Neural cell (in vitro differentiated cells): Measurements from ENCODE around the gene PLS1. TPM values are rescaled to one million over a fixed set of nuclear protein-coding genes. Genes with fewer than 3 reads are reported as not detected.

Source experiments
- H2AFZ ChIP-seq: fragments of 200-600, 300-800 bp; sonication (generic), shearing (Covaris generic); 2 replicates; pipeline ENCODE4 v1.6.0; 2014; ENCODE audit warnings: low read depth, mild to moderate bottlenecking, antibody characterized with exemption, low read length, moderate library complexity
- H3F3A ChIP-seq: fragments of 200-600 bp; shearing (Covaris generic); 2 replicates; pipeline ENCODE4 v1.6.1; 2016; ENCODE audit warnings: mild to moderate bottlenecking, moderate library complexity, mixed read lengths, antibody characterized with exemption, low read length; ENCODE audit not compliant: insufficient read depth, poor library complexity, severe bottlenecking
- H3K27ac ChIP-seq: fragments of 200-600, 300-800 bp; sonication (generic), shearing (Covaris generic); 2 replicates; pipeline ENCODE4 v1.5.1; 2014; ENCODE audit warnings: mild to moderate bottlenecking, low read length, moderate library complexity
- H3K27me3 ChIP-seq: fragments of 300-800, 200-600 bp; sonication (generic), shearing (Covaris generic); 2 replicates; pipeline ENCODE4 v1.6.0; 2014; ENCODE audit warnings: mild to moderate bottlenecking, low read depth, low read length, moderate library complexity; ENCODE audit not compliant: insufficient read depth
- H3K36me3 ChIP-seq: fragments of 300-800, 200-600 bp; sonication (generic), shearing (Covaris generic); 2 replicates; pipeline ENCODE4 v1.5.1; 2014; ENCODE audit warnings: mild to moderate bottlenecking, antibody characterized with exemption, low read length, moderate library complexity; ENCODE audit not compliant: insufficient read depth
- H3K4me2 ChIP-seq: fragments of 300-800, 200-600 bp; sonication (generic), shearing (Covaris generic); 2 replicates; pipeline ENCODE4 v1.6.0; 2014; ENCODE audit warnings: mild to moderate bottlenecking, low read length
- H3K4me3 ChIP-seq: fragments of 300-800, 200-600 bp; sonication (generic), shearing (Covaris generic); 2 replicates; pipeline ENCODE4 v1.5.1; 2014; ENCODE audit warnings: mild to moderate bottlenecking, low read length, moderate library complexity
- H3K79me2 ChIP-seq: fragments of 200-600 bp; shearing (Covaris generic); replicated peaks from 2 replicates; pipeline ENCODE4 v1.6.0; 2014; ENCODE audit warnings: mild to moderate bottlenecking, low read length, moderate library complexity; ENCODE audit not compliant: insufficient read depth
- H3K9ac ChIP-seq: fragments of 300-800, 200-600 bp; sonication (generic), shearing (Covaris generic); 2 replicates; pipeline ENCODE4 v1.6.1; 2016; ENCODE audit warnings: mild to moderate bottlenecking, low read length, mixed read lengths
- H3K9me2 ChIP-seq: fragments of 200-600 bp; shearing (Covaris generic); 2 replicates; pipeline ENCODE4 v1.6.1; 2016; ENCODE audit warnings: mild to moderate bottlenecking, low read length, mixed read lengths; ENCODE audit not compliant: insufficient read depth
- H3K9me3 ChIP-seq: fragments of 200-600, 300-800 bp; sonication (generic), shearing (Covaris generic); 2 replicates; pipeline ENCODE4 v1.6.1; 2016; ENCODE audit warnings: mild to moderate bottlenecking, mixed run types, low read length, moderate library complexity, mixed read lengths
- H4K20me1 ChIP-seq: fragments of 200-600 bp; shearing (Covaris generic); 2 replicates; pipeline ENCODE4 v1.6.1; 2016; ENCODE audit warnings: mild to moderate bottlenecking, mixed run types; ENCODE audit not compliant: insufficient read depth
- EP300 ChIP-seq: fragments of 450-650 bp; conservative IDR thresholded peaks from 2 replicates; pipeline ENCODE4 v1.6.1; 2014; ENCODE audit warnings: antibody characterized with exemption, mild to moderate bottlenecking, moderate library complexity; ENCODE audit not compliant: poor library complexity, severe bottlenecking
- EZH2 ChIP-seq: fragments of 200-600, 300-800 bp; shearing (Covaris generic), sonication (generic); IDR thresholded peaks from 2 replicates; pipeline ENCODE4 v1.6.1; 2014; ENCODE audit warnings: antibody characterized with exemption, low read length, borderline replicate concordance, mild to moderate bottlenecking; ENCODE audit not compliant: insufficient read depth, poor library complexity, severe bottlenecking
- MXI1 ChIP-seq: fragments of 450-650 bp; conservative IDR thresholded peaks from 2 replicates; pipeline ENCODE4 v1.6.1; 2014; ENCODE audit warnings: antibody characterized with exemption, mild to moderate bottlenecking; ENCODE audit not compliant: poor library complexity, severe bottlenecking
- POLR2AphosphoS5 ChIP-seq: IDR thresholded peaks from 2 replicates; pipeline ENCODE4 v1.6.1; 2012
- RAD21 ChIP-seq: fragments of 450-650 bp; conservative IDR thresholded peaks from 2 replicates; pipeline ENCODE4 v1.6.1; 2014; ENCODE audit warnings: antibody characterized with exemption, mild to moderate bottlenecking, moderate library complexity
- SMC3 ChIP-seq: fragments of 450-650 bp; conservative IDR thresholded peaks from 2 replicates; pipeline ENCODE4 v1.6.1; 2014; ENCODE audit warnings: antibody characterized with exemption, mild to moderate bottlenecking, moderate library complexity; ENCODE audit not compliant: poor library complexity
- TAF1 ChIP-seq: IDR thresholded peaks from 2 replicates; pipeline ENCODE4 v1.6.1; 2012; ENCODE audit warnings: low read depth
- polyA plus RNA-seq: library from polyadenylated mRNA; depleted of rRNA; stranded (reverse); fragments of >200 nt; gene quantifications from 2 replicates; pipeline ENCODE4 v1.2.3, GENCODE V29; 2014
- TF ChIP-seq, protein P1 (sequence below): IDR thresholded peaks from 2 replicates; pipeline ENCODE4 v1.6.1; 2012; ENCODE audit warnings: borderline replicate concordance
- TF ChIP-seq, protein P2 (sequence below): fragments of 450-650 bp; IDR thresholded peaks from 2 replicates; pipeline ENCODE4 v1.5.1; 2014; ENCODE audit warnings: antibody characterized with exemption, mild to moderate bottlenecking, moderate library complexity; ENCODE audit not compliant: poor library complexity, severe bottlenecking

Gene PLS1
- polyA plus RNA-seq, 1 donor from 2014 or later: 0.31 TPM

DNA sequence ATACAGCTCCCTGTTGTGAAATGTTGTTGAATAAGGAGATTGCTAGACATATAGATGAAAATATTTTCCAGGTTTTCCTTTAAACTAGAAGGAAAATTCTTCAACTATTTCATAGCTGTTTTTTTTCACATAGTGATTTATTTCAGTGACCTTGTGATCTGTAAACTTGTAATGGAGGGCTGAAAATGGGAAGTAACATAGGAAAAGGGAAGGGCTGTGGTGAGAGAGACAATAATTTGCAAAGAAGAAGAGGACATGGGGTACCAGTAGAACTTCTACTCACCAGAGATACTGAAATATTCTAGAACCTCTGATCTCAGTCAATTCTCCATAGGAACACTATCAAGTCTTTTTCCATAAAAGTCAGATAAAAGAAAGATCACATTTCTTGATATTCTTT, 60.4 kb downstream of the PLS1 start:
- Histone ChIP-seq H3K9me3 (no peaks in the 10 kb centered on the region), H3F3A (no peaks in the 10 kb centered on the region), H3K9ac (no peak overlapping the region), H3K36me3 (no peaks in the 10 kb centered on the region), H3K79me2 (no peaks in the 10 kb centered on the region), H3K4me3 (no peak overlapping the region), H3K9me2 (no peaks in the 10 kb centered on the region), H3K4me2 (no peak overlapping the region), H3K27me3 (no peaks in the 10 kb centered on the region), H4K20me1 (no peaks in the 10 kb centered on the region), H2AFZ (no peak overlapping the region), H3K27ac (no peak overlapping the region)
- TF ChIP-seq POLR2AphosphoS5: no peak
- TF ChIP-seq, protein P1, sequence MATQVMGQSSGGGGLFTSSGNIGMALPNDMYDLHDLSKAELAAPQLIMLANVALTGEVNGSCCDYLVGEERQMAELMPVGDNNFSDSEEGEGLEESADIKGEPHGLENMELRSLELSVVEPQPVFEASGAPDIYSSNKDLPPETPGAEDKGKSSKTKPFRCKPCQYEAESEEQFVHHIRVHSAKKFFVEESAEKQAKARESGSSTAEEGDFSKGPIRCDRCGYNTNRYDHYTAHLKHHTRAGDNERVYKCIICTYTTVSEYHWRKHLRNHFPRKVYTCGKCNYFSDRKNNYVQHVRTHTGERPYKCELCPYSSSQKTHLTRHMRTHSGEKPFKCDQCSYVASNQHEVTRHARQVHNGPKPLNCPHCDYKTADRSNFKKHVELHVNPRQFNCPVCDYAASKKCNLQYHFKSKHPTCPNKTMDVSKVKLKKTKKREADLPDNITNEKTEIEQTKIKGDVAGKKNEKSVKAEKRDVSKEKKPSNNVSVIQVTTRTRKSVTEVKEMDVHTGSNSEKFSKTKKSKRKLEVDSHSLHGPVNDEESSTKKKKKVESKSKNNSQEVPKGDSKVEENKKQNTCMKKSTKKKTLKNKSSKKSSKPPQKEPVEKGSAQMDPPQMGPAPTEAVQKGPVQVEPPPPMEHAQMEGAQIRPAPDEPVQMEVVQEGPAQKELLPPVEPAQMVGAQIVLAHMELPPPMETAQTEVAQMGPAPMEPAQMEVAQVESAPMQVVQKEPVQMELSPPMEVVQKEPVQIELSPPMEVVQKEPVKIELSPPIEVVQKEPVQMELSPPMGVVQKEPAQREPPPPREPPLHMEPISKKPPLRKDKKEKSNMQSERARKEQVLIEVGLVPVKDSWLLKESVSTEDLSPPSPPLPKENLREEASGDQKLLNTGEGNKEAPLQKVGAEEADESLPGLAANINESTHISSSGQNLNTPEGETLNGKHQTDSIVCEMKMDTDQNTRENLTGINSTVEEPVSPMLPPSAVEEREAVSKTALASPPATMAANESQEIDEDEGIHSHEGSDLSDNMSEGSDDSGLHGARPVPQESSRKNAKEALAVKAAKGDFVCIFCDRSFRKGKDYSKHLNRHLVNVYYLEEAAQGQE: no peak
- no peak for TF ChIP-seq EP300
- TF ChIP-seq SMC3: no peak
- no peak for TF ChIP-seq RAD21
- TF ChIP-seq, protein P2, sequence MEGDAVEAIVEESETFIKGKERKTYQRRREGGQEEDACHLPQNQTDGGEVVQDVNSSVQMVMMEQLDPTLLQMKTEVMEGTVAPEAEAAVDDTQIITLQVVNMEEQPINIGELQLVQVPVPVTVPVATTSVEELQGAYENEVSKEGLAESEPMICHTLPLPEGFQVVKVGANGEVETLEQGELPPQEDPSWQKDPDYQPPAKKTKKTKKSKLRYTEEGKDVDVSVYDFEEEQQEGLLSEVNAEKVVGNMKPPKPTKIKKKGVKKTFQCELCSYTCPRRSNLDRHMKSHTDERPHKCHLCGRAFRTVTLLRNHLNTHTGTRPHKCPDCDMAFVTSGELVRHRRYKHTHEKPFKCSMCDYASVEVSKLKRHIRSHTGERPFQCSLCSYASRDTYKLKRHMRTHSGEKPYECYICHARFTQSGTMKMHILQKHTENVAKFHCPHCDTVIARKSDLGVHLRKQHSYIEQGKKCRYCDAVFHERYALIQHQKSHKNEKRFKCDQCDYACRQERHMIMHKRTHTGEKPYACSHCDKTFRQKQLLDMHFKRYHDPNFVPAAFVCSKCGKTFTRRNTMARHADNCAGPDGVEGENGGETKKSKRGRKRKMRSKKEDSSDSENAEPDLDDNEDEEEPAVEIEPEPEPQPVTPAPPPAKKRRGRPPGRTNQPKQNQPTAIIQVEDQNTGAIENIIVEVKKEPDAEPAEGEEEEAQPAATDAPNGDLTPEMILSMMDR: no peak
- TF ChIP-seq TAF1: no peak
- no peak for TF ChIP-seq MXI1
- no peak for TF ChIP-seq EZH2

DNA sequence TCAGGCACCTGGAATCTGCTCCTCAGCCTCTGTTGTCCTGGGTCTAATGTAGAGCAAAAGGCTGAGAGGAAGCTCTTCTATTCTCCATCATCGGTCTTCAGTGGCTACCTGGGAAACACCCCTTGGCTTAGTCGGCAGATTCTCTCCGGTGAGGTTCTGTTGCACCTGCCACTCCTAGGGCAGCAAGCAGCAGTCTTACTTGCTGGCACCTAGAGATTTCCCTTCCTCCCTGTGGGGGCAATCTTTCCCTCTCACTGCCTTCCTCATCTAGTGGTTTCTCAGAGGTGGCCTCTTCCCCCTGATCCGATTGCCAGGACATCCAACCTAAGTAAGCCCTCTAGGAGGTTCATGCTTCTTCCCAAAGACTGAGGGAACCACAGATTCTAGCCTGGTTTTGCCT, 60.8 kb downstream of the PLS1 start:
- Histone ChIP-seq H3K4me3 (no peak overlapping the region), H3K27me3 (no peaks in the 10 kb centered on the region), H3K27ac (no peak overlapping the region), H2AFZ (no peak overlapping the region), H3K9me3 (no peaks in the 10 kb centered on the region), H3K9ac (no peak overlapping the region), H3K9me2 (no peaks in the 10 kb centered on the region), H3K79me2 (no peaks in the 10 kb centered on the region), H3F3A (no peaks in the 10 kb centered on the region), H3K36me3 (no peaks in the 10 kb centered on the region), H4K20me1 (no peaks in the 10 kb centered on the region), H3K4me2 (no peak overlapping the region)
- TF ChIP-seq, protein P2: no peak
- TF ChIP-seq TAF1 (no peak), RAD21 (no peak), POLR2AphosphoS5 (no peak), MXI1 (no peak)
- TF ChIP-seq, protein P1: no peak
